Activated T-cell treated with anti-CD3 and anti-CD28 coated beads for 1 hour (primary cell): Measurements from ENCODE around the gene PHACTR1.

Source experiments
- DNase-seq: peaks from one replicate; pipeline ENCODE4 v3.0.0-alpha.2; 2020; ENCODE audit warnings: low read depth

The PHACTR1 gene

DNA sequence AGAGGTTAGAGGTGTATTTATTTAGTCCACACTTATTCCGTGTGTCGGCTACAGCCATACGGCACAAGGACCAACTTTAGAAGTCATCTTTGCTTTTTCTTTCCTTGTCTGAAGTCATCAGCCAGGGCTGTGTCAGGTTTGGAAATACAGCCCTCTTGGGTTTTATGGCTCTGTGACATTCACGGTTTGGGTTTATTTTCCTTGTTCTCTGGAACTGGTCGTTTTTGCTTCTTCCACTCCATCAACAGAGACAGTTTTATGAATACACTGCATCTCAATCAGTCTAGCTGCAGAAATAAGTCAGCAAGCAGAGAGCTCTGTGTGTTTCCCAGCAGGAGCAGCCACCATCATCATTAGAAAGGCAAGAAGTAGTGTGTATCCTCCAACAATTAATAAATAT, 479.2 kb downstream of the PHACTR1 start:
- no peak for DNase-seq

DNA sequence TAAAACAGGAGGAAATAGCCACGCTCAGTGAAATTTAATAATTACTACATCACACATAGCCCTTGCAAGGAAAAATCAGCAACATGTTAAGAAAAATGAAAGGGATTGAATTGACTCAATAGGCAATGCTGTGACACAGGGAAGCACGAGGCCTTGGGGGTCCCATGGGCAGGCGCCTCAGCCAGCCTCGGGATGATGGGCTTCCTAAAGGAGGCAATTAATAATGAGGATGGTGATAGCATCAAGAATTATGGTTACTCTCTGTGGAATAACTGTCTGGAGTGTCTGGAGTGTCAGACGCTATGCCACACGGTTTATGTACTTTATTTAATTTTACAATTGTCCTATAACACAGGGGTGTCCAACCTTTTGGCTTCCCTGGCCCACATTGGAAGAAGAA, 481.6 kb downstream of the PHACTR1 start:
- no peak for DNase-seq

DNA sequence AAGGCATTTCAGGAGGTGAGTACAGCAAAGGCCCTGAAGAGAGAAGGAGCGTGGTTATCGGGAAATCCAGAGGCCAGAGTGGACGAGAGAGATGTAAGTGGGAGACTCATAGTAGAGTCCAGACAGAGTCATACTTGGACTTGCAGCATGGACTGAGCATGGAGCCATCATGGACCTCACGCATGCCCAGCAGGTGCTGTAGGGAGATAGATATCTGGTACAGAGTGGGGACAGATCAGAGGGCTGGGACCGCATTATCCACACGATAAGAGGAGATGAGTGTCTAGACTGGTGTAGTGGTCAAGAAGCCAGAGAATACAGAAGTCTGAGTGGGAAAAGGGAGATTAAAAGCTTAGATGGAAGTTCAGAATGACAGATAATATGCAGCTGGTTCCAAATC, 484.8 kb downstream of the PHACTR1 start:
- DNase-seq, result no peak

DNA sequence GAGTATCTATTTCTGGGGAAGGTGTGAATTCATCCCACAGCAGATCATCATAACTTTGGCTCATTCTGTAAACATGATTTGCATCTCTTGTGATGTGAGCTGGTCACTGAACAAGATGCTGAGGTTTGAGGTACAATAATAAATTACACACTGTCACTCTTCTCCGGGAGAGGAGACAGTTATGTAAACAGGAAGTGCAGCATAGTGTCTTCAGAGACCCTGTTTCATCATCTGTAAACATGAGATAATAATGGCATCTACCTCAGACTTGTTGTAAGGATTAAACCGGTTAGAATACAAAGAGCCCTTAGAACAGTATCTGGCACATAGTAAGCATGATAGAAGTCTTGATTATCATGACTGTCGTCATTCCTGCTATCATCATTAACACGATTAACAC, 486.6 kb downstream of the PHACTR1 start:
- no peak for DNase-seq

DNA sequence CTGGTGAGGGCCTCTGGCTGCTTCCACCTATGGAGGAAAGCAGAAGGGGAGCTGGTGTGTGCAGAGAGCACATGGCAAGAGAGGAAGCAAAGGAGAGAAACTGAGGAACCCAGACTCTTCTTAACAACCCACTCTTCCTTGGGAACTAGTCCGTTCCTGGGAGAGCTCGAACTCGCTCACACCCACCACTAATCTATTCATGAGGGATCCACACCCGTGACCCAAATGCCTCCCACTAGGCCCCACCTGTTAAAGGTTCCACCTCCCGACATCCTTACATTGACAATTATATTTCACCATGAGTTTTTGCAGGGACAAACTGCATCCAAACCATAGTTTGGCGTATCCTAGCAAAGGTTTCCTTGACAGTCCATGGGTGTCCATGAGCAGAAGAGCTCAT, 488.5 kb downstream of the PHACTR1 start:
- DNase-seq, result no peak

DNA sequence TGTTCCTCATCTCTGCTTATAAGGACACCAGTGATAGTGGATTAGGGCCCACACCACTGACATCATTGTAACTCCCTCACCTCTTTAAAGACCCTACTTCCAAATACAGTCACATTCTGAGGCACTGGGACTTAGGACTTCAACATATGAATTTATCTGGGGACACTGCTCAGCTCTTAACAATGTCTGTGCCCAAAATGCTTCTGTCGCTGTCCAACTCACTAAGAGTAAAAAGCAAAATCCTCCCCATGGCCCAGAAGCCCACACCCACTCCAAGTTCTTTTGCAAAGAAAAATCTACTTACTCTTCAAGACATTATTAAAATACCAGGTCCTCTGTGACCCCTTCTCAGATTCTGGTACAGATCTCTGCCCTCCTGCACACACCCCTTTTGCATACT, 495.5 kb downstream of the PHACTR1 start:
- no peak for DNase-seq

DNA sequence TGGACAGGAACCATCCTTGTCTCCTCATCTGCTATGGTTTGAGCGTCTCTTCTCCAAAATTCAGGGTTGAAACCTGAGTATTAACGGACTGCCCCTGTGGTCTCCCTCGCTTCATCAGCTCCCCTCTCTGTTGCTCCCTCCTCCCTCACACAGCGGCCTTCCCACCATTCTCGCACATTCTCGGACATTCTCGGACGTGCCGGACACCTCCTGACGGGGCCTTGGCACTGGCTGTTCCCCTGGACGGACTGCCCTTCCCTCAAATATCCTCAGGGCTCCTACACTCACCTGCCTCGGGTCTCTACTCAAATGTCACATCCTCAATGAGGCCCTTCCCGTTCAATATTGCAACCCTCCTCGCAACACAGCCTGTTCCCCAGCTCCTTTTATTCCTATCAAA, 496.0 kb downstream of the PHACTR1 start:
- no peak for DNase-seq

DNA sequence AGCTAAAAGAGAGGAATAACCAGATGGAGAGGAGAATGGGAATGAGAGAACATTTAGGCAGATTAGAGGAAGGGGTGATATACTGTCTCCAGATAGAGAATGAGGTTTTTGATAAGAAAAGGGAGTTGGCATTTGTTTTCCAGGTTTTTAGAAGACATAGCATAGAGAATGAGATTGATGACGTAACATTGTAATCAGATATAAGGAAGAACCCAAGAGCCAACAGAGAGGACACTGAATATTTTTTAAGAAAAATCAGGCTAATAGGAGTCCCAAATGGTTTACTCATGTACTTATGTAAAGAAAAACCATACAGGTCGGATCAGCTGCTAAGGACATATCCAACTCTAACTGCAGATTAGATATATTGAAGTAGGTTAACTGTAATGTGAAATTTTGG, 498.8 kb downstream of the PHACTR1 start:
- DNase-seq, result no peak

DNA sequence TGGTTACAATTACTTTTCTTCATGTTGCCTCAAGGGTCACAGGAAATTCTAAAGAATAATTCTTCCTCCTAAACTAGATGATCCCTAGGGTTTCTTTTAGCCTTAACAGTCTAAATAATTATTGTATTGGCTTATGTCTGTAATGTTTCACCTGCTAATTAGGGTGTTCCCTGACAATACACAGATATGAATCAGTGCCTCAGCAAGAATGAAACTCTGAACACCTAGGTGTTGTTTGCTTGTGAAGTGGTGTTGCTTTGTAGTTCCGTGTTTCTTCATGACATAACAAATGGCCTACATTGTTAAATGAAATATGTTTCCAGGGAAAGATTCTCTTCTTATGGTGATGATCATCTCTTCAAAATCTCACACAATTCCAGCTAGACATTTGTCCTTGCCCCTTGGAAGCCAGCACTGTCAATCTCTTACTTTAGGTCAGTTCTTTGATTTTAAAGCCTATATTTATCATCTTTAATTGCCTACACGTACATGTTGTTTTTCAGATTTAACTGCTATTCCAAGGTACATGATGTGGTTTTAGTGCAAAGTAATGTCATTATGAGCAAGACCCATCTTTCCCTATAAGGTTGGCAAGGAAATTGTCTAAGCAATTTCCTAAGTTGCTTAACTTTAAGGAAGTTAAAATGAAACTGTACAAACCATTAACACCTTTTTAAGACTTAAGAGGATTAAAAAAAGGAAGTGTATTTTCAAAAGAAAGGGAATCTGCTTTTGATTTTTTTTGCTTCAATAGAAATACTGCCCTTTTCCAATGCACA, 499.9 kb downstream of the PHACTR1 start:
- DNase-seq, result no peak

DNA sequence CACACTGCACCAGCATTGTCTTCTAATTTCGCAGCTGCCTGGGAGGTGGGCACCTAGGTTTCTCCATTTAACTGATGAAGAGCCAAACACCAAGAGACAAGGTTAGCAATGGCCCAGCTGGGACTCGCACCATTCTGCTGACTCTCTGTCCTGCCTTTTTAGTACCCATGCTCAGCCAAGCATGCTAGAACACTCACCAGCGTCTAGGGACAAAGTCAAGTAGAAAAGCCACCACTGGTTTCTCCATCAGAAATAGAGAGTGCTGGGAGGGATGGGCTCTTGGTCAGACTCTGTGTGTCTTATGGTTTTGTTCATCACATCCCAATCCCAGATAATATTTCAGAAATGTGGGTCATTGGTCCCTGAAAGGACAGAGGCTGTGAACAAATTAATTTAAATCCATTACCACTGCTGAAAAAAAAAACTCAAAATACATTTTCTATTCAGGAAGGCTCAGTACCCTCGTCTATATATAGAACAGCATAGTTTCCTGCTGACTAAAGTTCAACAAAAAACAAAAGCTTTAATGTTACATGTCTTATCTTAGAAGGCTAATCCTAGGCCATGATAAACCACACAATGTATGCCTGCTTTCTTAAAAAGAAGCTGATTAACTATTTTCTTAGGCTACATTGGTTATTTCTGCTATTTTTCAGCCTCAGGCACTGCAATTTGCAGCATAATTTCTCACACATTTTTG, 500.8 kb downstream of the PHACTR1 start:
- DNase-seq, result no peak

DNA sequence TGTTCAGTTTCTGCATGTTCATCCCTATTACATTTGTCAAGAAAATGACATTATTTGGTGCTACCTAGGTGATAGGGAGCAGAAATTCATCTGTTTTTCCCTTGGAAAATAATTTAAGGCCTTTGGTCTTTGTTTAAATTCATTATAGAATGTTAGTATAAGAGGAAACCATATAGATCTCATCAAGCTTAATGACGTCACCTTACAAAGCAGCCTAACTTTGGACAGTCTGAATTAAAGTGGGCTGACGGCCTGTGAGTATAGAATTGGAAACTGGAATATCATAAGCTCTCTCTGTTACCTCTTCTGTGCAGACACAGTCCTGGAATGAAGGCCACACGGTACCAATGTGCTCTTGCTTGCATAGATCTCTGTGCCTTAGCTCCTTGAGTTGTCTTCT, 503.7 kb downstream of the PHACTR1 start:
- no peak for DNase-seq

DNA sequence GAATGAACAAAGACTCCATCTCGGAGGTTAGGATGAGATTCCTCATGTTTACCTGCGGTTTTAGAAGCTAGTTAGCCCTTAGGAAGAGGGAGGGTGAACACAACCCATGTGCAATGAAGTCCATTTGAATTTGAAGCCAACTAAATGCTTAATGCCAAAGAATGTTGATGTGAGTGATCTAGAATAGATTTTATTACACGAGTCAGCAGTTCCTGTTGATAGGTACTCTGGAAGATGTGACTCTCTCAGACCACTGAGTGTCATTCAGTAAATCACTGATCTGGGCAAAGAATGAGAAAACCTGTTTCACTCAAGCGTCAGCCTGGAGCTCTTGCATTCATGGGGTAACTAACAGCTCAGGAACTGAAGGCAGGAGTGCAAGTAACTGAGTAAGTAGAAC, 505.5 kb downstream of the PHACTR1 start:
- DNase-seq, result no peak

DNA sequence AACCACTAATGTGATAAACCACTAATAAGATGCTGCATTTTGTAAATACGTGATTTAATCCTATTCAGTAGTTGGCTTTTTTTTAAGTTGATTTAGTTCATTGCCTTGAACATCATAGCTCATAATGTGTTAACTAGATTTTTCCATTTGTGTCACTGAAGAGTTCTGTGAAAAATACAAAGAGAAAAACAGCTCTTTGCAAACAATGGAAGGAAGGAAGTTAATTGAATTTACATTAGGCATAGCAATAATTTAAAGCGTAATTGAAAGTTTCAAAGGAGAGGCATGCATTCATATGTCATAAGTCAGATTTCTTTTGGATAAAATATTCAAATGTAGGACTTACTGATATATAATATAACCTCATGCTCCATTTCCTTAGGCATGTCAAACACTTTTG, 509.5 kb downstream of the PHACTR1 start:
- no peak for DNase-seq

DNA sequence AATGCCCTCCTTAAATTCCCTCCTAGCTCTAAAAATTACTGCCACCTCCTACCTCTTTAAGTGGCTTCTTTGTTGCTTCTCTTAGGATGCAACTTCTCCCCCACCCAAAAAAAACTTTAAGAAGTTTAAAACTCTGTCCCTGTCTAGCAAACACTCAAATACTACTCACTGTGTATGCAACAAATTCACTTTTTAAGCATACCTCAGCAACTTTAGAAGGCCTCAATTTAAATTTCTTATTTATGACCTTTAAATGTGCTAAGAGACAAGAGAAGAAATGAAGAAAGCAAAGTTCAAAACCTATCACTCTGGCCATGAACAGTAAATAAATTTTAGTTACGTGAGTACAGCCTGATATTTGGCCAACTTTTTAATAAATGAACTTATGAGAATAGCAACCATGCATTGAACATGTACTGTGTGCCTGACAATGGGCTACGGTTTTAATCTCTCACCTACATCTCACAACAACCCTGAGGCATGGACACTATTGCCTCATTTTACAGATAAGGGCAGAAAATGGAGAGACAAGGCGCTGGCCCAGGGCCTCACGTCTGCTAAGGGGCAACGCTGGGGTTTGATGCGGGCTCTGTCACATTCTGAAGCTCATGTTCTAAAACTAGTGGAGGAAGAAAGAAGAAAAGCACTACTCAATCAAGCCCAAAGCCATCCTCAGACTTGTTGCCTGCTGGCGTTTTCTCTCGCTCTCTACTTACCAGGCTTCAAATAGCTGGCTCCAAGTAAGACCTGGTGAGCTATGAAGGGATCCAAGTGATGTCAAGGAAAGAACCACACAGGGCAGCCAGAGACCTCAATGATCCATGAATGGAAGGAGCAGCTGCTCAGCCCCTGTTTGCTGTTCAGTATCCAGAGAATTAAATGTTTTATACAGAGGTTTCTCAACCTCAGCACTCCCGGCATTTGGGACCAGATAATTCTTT, 512.0 kb downstream of the PHACTR1 start:
- no peak for DNase-seq

DNA sequence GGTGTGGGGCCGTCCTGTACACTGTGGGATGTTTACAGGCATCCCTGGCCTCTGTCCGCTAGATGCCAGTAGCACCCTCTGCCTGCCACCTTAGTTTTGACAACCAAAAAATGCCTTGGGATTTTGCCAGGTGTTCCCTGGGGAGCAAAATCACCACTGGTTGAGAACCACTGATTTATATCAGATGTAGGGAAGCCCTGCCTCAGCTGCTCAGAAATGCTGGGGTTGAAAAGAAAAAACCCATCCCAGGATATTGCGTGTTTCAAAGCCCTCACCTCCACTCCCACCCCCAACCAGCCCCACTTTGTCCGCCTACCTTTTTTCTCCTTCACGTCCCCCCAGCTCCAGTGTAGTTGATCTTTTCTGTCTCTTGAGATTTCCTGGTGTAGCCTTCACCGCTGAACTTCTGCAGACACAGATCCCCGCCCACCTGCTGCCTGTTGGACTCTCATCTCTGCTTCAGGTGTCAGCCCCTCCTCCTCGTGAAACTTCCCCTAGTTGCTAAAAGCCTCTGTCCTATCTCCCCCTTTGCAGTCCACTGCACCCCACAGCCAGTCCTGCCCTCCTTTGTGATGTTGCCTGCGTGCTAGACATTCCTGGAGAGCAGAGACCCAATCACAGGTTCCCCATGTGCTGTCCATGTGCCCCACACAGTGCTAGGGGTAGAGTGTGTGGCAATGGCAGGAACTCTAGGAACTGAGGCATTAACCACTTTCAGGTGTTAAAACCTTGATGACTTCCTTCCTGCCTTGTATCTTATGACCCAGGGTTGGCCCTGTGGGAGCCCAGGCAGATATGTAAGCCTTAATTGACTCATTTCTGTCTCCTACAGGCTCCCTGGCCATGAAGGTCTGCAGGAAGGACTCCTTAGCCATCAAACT, 512.9 kb downstream of the PHACTR1 start:
- DNase-seq, result no peak

DNA sequence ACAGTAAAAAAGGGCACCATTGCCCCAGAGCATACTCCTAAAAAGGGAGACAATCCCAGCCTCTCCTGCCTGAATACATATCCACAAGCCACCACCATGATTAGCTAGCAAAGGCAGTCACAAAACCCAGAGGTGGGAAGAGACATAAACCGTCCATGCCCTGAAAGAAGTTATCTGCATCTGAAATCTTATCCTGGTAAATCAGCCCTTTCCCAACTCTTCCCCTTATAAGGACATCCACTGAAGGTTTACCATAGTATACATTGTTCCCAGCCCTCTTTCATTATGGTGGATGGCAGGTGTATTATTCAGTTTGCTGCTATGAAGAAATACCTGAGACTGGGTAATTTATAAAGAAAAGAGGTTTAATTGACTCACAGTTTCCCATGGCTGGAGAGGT, 516.5 kb downstream of the PHACTR1 start:
- DNase-seq, result no peak

DNA sequence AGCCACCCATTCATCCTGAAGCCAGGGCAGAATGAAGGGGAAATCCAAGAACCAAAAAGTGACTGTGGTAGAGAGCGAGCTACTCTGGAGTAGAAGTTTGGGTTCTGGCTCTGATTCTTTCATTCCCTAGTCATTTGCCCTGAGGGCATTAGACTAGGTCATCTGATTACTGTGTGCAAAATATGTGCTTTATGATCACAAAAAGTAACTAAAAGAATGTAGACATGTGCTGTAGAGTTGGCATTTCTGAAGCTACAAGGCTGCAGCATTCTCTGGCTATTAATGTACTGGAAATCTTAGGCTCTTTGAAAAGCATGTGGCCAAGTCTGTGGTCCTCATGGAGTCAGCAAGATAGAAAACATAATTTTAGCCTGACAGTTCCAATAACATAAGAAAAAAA, 517.6 kb downstream of the PHACTR1 start:
- DNase-seq, result no peak

DNA sequence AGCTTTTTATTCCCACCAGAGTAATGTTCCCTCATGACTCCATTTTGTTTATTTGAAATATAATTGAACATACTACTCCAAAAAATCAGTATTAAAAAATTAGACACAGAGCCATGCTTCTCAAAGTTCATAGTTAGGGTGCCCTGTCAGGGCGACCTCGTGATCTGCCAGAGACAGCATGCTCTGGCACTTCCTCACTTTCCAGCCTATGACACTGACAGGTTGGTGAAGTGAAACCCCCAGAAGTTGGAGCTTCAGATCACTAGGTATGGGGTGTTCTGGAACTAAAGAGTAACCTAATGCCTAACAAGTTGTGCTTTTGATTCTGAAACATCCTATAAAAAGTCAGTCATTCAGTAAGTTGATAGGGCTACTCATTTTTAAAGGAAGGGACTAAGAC, 518.8 kb downstream of the PHACTR1 start:
- DNase-seq, result no peak

DNA sequence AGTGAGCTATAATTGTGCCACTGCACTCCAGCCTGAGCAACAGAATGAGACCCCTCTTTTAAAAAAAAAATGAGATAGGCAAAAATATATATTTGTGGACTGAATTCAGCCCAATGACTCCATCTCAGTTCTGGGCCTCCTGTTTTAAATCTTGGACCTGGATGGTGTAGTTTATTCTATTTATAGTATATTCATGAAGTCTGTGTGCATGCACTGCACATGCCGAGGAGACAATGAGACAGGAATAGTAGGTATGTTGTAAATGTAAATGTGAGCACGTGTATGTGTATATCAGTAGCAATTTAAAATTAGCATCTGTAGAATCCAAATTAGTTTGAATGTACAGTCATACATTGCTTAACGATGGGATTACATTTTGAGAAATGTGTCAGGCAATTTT, 520.8 kb downstream of the PHACTR1 start:
- no peak for DNase-seq

DNA sequence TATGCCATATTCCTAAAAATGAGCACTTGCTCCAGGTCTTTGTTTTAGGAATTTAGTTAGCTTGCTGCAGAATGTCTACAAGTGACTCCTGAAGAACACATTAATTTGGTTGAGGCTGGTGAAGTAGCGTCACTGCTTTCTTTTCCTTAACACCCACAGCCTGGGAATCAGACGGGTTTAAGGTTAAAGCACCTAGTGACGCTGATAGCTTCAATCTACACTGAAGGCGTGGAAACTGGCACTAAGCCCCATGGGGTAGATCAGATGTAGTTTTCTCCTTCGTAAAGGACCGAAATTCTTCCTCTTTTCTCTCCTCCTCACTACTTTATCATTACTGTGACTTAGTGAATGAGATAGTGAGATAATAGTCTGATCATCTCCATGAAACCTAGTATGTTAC, 521.5 kb downstream of the PHACTR1 start:
- no peak for DNase-seq

DNA sequence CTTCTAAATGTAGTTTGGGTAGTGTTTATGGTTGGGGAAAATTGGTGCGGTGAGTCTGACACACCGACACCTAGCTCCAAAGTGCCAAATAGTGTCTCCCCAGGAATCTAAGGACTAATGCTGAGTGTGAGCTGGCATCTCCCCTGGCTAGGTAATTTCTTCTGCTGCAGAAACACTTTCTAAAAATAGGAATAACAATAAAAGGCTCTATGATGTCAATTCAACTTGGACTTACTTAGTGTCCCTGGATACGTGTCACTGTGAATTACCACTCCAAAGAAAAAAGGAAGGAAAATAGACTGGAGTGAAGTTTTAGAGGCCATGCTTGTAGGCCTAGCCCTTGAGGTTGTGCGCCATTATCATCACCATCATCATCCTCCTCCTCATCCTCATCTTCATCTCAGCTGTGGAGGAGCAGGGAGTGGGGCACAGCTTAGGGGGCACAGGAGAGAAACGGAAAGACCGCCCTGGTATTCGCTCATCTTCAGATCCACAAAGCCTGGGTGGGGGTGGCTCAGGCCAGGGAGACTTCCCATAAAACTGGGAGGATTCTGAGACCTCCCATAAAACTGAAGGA, 522.2 kb downstream of the PHACTR1 start:
- DNase-seq, result no peak
